ENCODE data around the gene HES2. TPM values are rescaled to one million over a fixed set of nuclear protein-coding genes. Genes with fewer than 3 reads are reported as not detected.
"Not testable (repeated sequence)": the region's sequence is repeated elsewhere in the genome, so short reads cannot be mapped to it uniquely, and the experiment has no call there.

Gene HES2
- total and polyA plus RNA-seq, 5 donors, result 0.17 TPM; not detected in 4

DNA sequence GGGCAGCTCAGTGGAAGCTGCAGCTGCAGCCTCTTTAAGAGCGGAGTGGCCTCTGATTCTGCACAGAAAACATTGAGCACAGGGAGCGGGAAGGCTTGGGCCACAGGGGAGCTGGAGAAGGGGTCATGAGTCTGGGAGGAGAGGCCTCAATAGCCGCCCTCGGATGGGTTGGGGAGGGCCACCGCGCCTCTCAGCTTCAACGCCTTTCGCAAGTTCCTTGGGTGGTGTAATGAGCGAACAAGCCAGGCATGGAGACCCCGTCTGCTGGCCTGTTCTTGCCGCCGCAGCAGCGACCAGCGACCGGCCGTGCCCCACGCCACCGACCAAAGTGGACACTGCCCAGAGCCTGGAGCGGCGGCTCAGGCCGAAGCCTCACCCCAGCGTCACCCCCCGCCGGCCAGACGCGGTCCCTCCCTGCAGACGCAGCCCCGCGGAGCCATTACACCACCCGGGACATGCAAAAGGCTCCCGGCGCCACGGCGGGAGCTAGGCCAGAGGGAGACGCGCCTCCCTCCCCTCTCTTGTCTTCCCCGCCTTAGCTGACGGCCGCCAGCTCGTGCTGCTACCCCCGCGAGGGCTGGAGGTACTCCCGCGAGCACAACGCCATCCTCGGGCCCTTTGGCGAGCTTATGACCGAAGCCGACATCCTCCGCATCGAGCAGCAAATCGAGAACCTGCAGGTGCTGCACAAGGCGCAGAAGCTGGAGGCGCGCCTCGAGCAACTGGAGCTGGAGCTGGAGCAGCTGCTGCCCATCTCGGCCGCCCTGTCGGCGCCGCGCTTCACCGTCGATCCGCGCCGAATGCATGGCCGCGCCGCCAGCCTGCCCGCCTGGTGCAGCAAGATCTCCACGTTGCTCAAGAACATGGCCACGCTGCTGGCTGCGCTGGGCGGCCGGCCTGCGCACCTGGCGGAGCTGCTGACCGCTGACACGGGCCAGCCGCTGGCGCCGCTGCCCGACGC lies 34.5 kb upstream of the HES2 start:
- H3K4me1 ChIP-seq (ENCODE audit: control insufficient read depth, insufficient read depth, low read length); H3K27me3 ChIP-seq (ENCODE audit: control insufficient read depth, insufficient read depth); H3K27ac ChIP-seq (ENCODE audit: low read length); H3K4me3 ChIP-seq (ENCODE audit: low read length); H3K9me3 ChIP-seq (ENCODE audit: control insufficient read depth, low read length); intact Hi-C loops (cut with DNase I): not testable (repeated sequence)
- ATAC-seq, result peak in 1 of 2 donors; percentile 18
- DNase-seq, result peak in 2 of 3 donors; percentile 50 to 51
- WGBS, result 11% methylated on average over 84 of the region's 85 CpGs

DNA sequence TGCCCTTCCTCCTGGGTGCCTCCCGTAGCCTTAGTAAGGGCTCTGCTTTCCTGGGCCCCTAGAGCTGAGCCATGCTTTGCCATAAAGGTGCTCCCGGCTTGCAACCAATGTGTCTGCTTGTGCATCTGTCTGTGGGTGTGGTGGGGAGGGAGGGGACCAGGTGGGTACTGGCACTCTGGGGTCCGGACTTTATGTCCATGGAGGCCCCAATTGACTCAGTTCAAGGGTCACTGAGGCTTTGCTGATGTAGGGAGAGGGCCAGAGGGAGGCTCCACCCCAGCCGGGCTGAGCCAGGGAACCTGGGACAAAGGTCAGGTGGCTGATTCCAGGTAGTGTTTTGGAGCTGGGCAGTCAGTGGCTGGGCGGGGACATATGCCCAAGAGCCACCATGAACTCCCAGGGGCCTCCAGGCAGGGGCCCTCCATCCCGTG lies 31.2 kb upstream of the HES2 start:
- DNase-seq, result no peak
- intact Hi-C loops (cut with DNase I), result no loop called here
- ATAC-seq, result no peak
- WGBS, result 69% methylated on average over 6 of the region's 6 CpGs
- Histone ChIP-seq H3K4me1 (ENCODE audit: control insufficient read depth, insufficient read depth, low read length) (no peaks in the 10 kb centered on the region), H3K4me3 (ENCODE audit: low read length) (no peak overlapping the region), H3K27me3 (ENCODE audit: control insufficient read depth, insufficient read depth) (no peaks in the 10 kb centered on the region), H3K9me3 (ENCODE audit: control insufficient read depth, low read length) (no peaks in the 10 kb centered on the region), H3K27ac (ENCODE audit: low read length) (no peak overlapping the region)

DNA sequence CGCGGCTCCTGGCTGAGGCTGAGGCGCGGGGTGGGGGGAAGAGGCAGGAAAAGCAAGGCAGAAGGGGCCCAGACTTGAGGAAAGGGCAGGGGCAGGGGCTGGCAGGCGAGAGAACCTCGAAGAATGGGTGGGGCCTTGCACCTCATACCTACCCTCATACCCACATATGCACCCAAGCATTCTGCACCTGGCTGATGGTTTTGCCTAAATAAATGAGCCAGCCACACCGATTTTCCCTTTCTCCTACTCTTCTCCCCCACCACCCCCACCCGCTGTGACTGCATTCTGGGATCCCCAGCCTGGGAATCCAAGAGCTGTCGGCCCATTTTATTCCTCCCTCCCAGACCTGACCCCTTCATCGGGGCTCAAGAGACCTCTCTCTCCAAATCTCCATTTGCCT lies 30.8 kb upstream of the HES2 start:
- H3K9me3 ChIP-seq (ENCODE audit: control insufficient read depth, low read length); intact Hi-C loops (cut with DNase I); H3K4me3 ChIP-seq (ENCODE audit: low read length); H3K27me3 ChIP-seq (ENCODE audit: control insufficient read depth, insufficient read depth); DNase-seq; H3K27ac ChIP-seq (ENCODE audit: low read length); ATAC-seq; H3K4me1 ChIP-seq (ENCODE audit: control insufficient read depth, insufficient read depth, low read length): not testable (repeated sequence)
- WGBS, result 41% methylated on average over 10 of the region's 10 CpGs

DNA sequence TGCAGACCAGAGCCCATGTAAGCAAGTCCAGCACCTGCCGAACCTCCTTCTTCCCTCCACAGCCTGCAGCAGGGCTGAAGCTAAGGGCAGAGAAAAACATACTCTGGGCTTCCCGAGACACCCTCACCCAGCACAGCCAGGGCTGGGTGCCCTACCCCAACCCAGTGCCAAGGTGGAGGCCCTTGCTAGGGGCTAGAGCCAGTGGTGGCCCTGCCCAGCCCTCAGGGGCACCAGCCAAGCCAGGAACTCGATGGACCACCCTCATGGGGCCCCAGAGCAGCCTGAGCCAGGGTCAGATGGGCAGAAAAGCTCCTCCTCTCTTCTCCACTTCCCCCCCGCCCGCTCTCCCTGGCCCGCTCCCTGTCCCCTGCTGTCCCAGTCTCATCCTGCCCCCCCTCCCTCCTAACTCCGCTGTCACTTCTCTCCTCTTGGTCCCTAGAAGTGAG lies 30.3 kb upstream of the HES2 start:
- intact Hi-C loops (cut with DNase I), result no loop called here
- H3K27me3 ChIP-seq (ENCODE audit: control insufficient read depth, insufficient read depth), result no peaks in the 10 kb centered on the region
- ATAC-seq, result no peak

DNA sequence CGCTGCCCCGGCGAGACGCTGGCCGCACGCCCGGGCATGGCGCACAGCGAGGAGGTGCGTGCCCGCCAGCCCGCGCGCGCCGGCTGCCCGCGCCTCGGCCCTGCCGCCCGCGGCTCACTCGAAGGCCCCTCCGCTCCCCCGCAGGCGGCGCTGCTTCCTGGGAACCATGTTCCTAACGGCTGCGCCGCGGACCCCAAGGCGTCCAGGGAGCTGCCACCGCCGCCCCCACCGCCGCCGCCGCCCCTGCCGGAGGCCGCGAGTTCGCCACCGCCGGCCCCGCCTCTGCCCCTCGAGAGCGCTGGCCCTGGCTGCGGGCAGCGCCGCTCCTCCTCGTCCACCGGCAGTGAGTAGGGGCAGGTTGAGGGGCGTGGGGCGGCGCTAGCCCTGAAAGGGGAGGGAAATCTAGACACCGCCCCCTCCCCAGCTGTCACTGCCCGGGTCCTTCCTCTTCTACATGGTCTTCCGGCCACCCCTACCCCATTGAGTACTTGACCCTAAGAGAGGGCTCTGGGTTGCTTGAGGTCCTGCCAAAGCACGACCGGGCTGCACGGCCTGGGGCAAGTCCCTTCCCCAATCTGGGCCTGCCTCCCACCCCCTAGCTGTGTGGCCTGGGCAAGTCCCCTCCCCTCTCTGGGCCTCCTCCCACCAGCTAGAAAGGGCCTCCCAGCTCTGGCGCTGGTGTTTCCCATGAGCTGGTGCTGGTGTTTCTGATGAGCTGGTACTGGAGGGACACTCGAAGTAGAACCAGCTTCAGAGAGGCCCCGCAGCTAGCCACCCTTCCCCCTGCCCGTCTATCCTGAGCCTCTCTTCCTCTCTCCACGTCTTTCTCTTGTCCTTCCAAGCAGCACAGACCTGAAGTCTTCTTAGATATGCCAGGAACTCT lies 29.3 kb upstream of the HES2 start:
- Histone ChIP-seq H3K27ac (ENCODE audit: low read length) (no peak overlapping the region), H3K4me3 (ENCODE audit: low read length) (no peak overlapping the region), H3K9me3 (ENCODE audit: control insufficient read depth, low read length) (no peaks in the 10 kb centered on the region), H3K27me3 (ENCODE audit: control insufficient read depth, insufficient read depth) (no peaks in the 10 kb centered on the region), H3K4me1 (ENCODE audit: control insufficient read depth, insufficient read depth, low read length) (no peaks in the 10 kb centered on the region)
- intact Hi-C loops (cut with DNase I), result no loop called here
- WGBS, result 3% methylated on average over 61 of the region's 66 CpGs
- DNase-seq, result peak in 1 of 3 donors; percentile 63
- no peak for ATAC-seq

More for the DNA sequence above, 30.3 kb upstream of the HES2 start:
- Histone ChIP-seq H3K4me3 (ENCODE audit: low read length) (no peak overlapping the region), H3K4me1 (ENCODE audit: control insufficient read depth, insufficient read depth, low read length) (no peaks in the 10 kb centered on the region), H3K27ac (ENCODE audit: low read length) (no peak overlapping the region), H3K9me3 (ENCODE audit: control insufficient read depth, low read length) (no peaks in the 10 kb centered on the region)
- WGBS, result 40% methylated on average over 7 of the region's 7 CpGs
- DNase-seq, result no peak

DNA sequence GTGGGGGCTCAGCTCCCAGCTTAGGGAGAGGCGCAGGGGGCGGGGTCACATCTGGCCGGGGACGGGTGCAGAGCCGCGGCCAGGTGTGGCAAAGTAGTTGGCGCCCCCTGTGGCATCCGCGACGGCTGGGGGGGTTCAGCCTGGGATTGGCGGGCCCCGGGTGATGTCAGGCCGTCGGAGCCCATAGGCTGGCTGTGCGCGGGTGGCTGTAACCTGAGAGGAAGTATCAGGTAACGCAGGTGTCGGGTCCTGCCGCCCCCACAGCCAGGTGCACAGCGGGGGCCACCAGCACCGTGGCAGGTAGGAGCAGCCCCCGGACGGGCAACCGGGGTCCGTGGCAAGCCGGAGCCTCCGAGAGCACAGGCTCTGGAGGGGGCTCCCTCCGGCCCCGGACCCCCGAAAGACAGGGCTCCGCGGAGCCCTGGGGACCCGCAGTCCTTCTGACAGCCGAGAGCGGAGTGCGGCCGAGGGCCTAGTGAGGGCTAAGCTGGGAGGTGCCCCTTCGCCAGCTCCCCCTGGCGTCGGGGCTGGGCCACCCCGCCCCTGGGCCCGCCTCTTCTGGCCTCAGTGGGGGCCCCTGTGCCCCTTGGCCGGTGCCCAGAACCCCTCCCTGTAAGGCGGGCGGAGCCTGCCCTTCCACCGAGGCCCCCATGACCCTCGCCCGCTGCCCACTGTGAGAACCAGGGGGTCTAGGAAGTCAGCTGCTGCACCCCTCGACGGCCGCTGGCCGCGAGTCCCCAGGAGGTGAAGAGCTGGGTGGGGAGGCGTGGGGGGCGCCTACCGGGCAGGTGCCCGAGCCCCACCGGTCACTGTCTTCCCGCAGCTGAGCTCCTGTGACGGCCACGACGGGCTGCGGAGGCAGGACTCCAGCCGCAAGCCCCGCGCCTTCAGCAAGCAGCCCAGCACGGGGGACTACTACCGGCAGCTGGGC lies 28.4 kb upstream of the HES2 start:
- DNase-seq (peak in 1 of 3 donors; percentile 57), ATAC-seq (no peak)
- Histone ChIP-seq H3K27ac (ENCODE audit: low read length) (no peak overlapping the region), H3K4me3 (ENCODE audit: low read length) (no peak overlapping the region), H3K27me3 (ENCODE audit: control insufficient read depth, insufficient read depth) (no peaks in the 10 kb centered on the region), H3K4me1 (ENCODE audit: control insufficient read depth, insufficient read depth, low read length) (no peaks in the 10 kb centered on the region), H3K9me3 (ENCODE audit: control insufficient read depth, low read length) (no peaks in the 10 kb centered on the region)
- intact Hi-C loops (cut with DNase I), result no loop called here
- 2% methylated on average over 68 of the region's 68 CpGs for WGBS

DNA sequence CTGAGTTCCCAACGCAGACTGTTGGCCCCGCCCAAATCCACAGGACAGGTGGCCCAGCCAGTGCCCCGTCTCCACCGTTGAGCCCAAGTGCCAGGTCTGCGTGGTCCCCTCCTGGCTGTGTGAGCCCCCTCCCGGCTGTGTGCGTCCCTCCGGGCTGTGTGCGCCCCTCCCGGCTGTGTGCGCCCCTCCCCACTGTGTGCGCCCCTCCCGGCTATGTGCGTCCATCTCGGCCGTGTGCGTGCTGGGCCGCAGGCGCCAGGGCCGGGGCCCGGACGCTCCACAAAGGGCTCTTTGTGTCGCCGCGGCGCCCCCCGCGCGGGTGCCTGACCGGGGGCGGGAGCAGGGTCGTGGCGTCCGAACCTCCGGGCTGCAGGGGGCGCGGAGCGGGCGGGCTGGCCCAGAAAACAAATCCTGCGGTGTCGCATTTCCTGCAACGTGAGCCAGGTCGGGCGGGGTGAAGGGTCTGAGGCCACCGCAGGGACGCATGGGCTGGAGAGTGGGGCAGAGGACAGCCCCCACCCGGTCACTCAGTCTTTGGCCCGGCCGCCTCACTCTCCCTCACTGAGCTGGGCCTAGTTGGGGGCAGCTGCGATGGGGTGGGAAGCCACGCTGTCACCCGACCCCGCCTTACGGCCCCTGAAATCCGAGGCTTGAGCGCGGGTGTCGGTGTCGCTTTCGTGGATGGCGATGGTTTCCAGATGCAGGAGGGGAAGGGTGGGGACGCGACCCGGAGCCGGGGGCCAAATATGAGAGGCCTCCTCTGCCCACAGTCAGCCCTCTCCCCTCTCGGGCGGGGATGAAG lies 27.5 kb upstream of the HES2 start:
- intact Hi-C loops (cut with DNase I), result no loop called here
- no peaks in the 10 kb centered on the region for H3K27me3 ChIP-seq (ENCODE audit: control insufficient read depth, insufficient read depth)
- WGBS, result 3% methylated on average over 67 of the region's 67 CpGs
- no peaks in the 10 kb centered on the region for H3K4me1 ChIP-seq (ENCODE audit: control insufficient read depth, insufficient read depth, low read length)
- H3K27ac ChIP-seq (ENCODE audit: low read length), result no peak overlapping the region
- no peaks in the 10 kb centered on the region for H3K9me3 ChIP-seq (ENCODE audit: control insufficient read depth, low read length)
- DNase-seq, result peak in 2 of 3 donors; percentile 52 to 57
- no peak for ATAC-seq
- no peak overlapping the region for H3K4me3 ChIP-seq (ENCODE audit: low read length)

DNA sequence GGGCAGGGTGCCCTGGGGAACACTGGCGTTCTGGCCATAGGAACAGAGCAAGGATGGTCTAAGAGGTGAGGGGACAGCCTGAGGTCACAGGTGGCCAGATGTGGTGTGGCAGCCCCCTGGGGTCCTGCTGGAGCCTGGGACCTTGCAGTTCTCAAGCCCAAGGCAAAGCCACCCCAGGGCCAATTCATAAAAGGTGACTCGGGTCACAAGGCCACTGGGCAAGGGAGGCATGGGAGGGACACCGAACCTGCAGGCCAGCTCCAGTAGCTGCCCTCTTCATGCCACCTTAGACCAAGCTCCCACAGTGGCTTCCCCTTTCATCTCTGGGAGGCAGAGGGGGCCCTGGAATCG lies 26.9 kb upstream of the HES2 start:
- ATAC-seq, result no peak
- WGBS, result 62% methylated on average over 4 of the region's 4 CpGs
- Histone ChIP-seq H3K4me1 (ENCODE audit: control insufficient read depth, insufficient read depth, low read length) (no peaks in the 10 kb centered on the region), H3K27me3 (ENCODE audit: control insufficient read depth, insufficient read depth) (no peaks in the 10 kb centered on the region), H3K4me3 (ENCODE audit: low read length) (no peak overlapping the region), H3K27ac (ENCODE audit: low read length) (no peak overlapping the region), H3K9me3 (ENCODE audit: control insufficient read depth, low read length) (no peaks in the 10 kb centered on the region)
- DNase-seq, result no peak
- intact Hi-C loops (cut with DNase I), result no loop called here

DNA sequence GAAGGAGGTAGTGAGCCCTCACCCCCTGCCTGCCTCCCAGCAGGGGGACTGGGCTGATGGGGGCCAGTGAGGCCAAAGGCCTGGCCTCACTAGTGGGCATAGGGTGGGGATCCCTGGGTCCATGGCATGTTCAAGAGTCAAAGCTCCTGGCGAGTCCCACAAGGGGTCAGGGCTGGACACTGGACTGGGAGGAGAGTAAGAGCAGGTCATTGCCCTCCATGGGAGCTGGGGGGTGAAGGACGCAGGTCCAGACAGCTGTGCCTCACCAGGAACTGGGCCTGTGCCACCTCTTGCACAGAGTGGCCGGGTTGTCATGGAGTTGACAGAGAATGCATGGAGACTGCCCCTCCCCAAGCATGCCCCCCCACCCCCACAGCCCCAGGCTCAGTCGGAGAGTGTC lies 26.2 kb upstream of the HES2 start:
- H3K4me1 ChIP-seq (ENCODE audit: control insufficient read depth, insufficient read depth, low read length); H3K27ac ChIP-seq (ENCODE audit: low read length); ATAC-seq; DNase-seq; H3K27me3 ChIP-seq (ENCODE audit: control insufficient read depth, insufficient read depth); intact Hi-C loops (cut with DNase I); H3K4me3 ChIP-seq (ENCODE audit: low read length); H3K9me3 ChIP-seq (ENCODE audit: control insufficient read depth, low read length): not testable (repeated sequence)
- whole genome bisulfite sequencing, result 84% methylated on average over 4 of the region's 4 CpGs

Measured in right cardiac atrium (tissue), 5 donors.